Ecto neural progenitor cell (in vitro differentiated cells): ENCODE measurements around the gene CROCC.
"Not testable (repeated sequence)": the region's sequence is repeated elsewhere in the genome, so short reads cannot be mapped to it uniquely, and the experiment has no call there.

Experiments used
- DNase-seq: peaks from one replicate; pipeline ENCODE4 v3.0.0-alpha.2; 2018; ENCODE audit warnings: low spot score

The CROCC gene

GRCh38 chr1:16939386-16940180 is 17.9 kb downstream of the CROCC start:
- not testable (repeated sequence) for DNase-seq

- no peak for DNase-seq
Observed at GRCh38 chr1:16944038-16944437, 22.3 kb downstream of the CROCC start.

DNA sequence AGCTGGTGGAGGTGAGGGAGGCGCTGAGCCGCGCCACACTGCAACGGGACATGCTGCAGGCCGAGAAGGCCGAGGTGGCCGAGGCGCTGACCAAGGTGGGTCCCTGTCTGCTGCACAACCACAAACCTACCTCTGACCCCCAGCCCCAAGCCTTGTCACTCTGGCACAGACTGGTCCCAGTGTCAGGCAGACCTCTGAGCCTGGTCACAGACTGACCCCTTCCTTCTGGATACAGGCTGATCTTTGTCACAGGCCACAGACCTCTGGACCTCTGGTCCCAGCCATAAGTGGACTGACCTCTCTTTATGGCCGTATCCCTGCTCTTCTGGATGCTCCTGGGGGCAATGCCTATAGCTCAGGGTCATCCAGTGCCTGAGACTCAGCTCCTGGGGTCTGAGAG is 23.8 kb downstream of the CROCC start:
- DNase-seq = not testable (repeated sequence)

DNA sequence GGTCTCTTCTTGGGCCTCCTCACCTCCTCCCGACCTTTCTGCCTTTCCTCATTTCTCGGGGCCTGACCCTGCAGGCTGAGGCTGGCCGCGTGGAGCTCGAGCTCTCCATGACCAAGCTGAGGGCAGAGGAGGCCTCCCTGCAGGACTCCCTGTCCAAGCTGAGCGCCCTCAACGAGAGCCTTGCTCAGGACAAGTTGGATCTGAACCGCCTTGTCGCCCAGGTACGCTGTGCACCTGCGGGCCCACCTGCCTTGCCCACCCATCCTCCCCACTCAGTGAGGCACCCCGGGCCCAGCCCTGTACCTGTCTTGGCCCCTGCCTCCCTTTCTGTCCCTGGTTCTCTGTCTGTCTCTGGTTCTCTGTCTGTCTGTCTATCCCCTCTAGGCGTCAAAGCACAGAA is 24.5 kb downstream of the CROCC start:
- DNase-seq = not testable (repeated sequence)

DNA sequence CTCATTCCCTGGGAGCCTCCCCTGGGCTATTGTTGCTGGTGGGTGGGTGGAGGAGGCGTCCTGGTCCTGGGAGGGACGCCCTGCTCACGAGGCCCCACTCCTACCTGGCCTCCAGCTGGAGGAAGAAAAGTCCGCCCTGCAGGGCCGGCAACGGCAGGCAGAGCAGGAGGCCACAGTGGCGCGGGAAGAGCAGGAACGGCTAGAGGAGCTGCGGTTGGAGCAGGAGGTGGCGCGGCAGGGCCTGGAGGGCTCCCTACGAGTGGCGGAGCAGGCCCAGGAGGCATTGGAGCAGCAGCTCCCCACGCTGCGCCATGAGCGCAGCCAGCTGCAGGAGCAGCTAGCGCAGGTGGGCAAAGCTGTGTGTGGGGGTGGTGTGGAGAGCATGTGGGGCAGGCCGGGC is 24.9 kb downstream of the CROCC start:
- DNase-seq = no peak

DNA sequence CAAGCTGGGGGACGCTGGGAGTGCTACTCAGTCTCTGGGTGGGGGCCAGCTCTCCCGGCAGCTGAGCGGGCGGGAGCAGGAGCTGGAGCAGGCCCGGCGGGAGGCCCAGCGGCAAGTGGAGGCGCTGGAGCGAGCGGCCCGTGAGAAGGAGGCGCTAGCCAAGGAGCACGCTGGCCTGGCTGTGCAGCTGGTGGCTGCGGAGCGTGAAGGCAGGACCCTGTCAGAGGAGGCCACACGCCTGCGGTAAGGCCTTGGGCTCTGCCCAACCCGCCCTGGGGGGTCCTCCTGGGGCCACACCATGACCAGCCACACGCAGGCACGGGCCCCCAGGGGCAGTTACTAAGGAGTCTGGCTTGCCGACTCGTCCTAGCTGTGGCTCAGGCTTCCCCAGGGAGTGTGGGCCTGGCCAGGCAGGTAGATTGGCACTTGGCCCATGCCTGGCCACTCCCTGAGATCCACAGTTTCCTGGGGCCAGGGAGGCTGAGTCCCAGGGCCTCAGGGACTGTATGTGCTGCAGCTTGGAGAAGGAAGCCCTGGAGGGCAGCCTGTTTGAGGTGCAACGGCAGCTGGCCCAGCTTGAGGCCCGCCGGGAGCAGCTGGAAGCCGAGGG is 26.7 kb downstream of the CROCC start:
- DNase-seq = not testable (repeated sequence)

GRCh38 chr1:16949026-16949425 is 27.3 kb downstream of the CROCC start:
- not testable (repeated sequence) for DNase-seq

GRCh38 chr1:16952376-16952775 is 30.6 kb downstream of the CROCC start:
- not testable (repeated sequence) for DNase-seq

- DNase-seq = no peak
Observed at GRCh38 chr1:16954579-16954978, 32.8 kb downstream of the CROCC start.

DNA sequence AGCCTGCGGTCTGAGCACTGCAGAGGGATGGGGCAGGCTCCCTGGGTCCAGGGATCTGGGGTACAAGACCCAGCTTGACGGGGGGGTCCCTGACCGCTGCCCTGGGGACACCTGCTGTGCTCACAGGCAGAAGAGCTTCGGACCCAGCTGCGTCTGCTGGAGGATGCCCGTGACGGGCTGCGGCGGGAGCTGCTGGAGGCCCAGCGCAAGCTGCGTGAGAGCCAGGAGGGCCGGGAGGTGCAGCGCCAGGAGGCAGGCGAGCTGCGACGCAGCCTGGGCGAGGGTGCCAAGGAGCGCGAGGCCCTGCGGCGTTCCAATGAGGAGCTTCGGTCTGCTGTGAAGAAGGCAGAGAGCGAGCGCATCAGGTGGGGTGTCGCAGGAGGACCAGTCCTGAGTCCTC is 33.5 kb downstream of the CROCC start:
- no peak for DNase-seq

- no peak for DNase-seq
Observed at GRCh38 chr1:16956775-16957174, 35.0 kb downstream of the CROCC start.

DNA sequence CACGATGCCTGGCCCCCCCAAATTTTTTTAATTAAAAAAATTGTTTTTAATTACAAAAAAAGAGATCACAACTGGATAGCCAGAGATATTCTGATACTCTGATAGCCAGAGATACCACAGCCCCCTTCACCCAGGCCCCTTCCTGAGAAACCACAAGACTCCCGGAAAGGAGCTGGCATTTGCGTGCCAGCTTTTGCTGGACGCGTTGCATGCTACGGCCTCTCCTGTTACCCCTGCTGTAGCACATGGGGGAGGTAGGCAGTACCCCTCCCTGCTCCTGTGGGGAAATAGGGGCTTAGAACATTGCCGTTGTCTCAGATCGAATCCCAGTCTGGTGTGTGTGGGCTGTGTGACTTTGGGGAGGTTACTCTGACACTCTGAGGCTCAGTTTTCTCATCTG is 36.0 kb downstream of the CROCC start:
- no peak for DNase-seq

DNA sequence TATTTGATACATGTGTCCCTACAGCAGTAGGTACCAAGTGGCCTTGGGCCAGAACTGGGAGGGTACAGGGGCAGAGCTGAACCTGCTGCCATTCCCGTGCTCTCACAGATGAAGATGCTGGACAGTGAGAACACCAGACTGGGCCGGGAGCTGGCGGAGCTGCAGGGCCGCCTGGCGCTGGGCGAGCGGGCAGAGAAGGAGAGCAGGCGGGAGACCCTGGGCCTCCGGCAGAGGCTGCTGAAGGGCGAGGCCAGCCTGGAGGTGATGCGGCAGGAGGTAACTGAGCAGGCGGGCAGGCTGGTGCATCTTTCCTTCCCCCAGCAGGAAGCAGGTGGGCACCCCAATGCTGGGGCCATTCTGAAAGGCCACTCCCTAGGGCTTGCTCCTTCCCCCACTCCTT is 36.7 kb downstream of the CROCC start:
- DNase-seq = no peak

- peak; percentile 93 for DNase-seq
Observed at GRCh38 chr1:16960560-16961296, 39.0 kb downstream of the CROCC start.

GRCh38 chr1:16961297-16962133 is 39.8 kb downstream of the CROCC start:
- no peak for DNase-seq

DNA sequence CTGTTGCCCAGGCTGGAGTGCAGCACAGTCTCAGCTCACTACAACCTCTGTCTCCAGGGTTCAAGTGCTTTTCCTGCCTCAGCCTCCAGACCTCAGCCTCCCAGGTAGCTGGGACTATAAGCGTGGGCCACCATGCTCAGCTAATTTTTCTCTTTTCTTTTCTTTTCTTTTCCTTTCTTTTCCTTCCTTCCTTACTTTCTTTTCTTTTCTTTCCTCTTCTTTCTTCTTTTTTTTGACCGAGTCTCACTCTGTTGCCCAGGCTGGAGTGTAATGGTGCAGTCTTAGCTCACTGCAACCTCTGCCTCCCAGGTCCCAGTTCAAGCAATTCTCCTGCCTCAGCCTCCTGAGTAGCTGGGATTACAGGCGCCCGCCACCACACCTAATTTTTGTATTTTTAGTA is 42.4 kb downstream of the CROCC start:
- not testable (repeated sequence) for DNase-seq

DNA sequence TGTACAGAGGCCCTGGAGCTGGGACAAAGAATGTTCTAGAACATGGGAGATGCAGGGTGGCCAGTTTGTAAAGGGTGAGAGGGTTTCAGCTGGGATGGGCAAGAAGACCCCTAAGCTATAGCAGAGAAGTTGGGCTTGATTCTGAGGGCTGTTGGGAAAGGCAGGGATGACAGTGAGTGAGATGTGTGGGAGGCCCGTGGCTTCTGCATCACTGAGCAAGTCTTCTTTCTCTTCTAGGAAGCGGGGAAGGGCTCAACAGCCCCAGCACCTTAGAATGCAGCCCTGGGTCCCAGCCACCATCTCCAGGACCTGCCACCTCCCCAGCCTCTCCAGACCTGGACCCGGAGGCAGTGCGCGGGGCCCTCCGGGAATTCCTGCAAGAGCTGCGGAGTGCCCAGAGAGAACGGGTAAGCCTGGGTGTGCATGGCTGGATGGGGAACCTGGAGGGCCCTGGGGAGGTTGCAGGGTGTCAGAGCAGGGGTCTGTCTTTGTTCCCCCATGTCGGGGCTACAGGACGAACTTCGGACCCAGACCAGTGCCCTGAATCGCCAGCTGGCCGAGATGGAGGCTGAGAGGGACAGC is 43.8 kb downstream of the CROCC start:
- DNase-seq = no peak

- DNase-seq = no peak
Observed at GRCh38 chr1:16966282-16966681, 44.6 kb downstream of the CROCC start.

- DNase-seq = no peak
Observed at GRCh38 chr1:16967095-16967575, 45.4 kb downstream of the CROCC start.

GRCh38 chr1:16967962-16968361 is 46.2 kb downstream of the CROCC start:
- no peak for DNase-seq

- DNase-seq = no peak
Observed at GRCh38 chr1:16968372-16968771, 46.6 kb downstream of the CROCC start.
